ENCODE results near the gene DPF3.

DNA sequence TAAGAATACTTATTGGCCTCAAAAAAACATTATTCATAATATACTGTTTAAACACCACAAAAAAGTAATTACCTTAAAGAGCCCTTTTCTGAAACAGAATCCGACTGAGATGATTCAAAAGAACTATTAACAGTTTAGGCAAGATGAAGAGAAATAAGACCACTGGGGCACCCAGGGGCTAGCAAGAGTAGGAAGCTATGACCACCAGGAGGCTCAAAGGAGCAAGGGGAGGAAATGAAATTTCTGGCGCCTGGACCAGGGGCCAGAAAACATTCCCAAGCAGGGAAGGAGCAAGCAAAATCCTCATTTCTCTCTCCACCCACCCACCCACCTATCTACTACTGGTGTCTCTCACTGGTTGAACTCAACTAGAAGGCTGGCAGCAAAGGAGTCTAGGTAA lies 26.1 kb upstream of the DPF3 start:
- TF ChIP-seq, protein P1, sequence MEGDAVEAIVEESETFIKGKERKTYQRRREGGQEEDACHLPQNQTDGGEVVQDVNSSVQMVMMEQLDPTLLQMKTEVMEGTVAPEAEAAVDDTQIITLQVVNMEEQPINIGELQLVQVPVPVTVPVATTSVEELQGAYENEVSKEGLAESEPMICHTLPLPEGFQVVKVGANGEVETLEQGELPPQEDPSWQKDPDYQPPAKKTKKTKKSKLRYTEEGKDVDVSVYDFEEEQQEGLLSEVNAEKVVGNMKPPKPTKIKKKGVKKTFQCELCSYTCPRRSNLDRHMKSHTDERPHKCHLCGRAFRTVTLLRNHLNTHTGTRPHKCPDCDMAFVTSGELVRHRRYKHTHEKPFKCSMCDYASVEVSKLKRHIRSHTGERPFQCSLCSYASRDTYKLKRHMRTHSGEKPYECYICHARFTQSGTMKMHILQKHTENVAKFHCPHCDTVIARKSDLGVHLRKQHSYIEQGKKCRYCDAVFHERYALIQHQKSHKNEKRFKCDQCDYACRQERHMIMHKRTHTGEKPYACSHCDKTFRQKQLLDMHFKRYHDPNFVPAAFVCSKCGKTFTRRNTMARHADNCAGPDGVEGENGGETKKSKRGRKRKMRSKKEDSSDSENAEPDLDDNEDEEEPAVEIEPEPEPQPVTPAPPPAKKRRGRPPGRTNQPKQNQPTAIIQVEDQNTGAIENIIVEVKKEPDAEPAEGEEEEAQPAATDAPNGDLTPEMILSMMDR (IDR thresholded peaks at IDR 0.05), result no peak
- TF ChIP-seq POLR2A (IDR thresholded peaks at IDR 0.05) (no peak), POLR2AphosphoS5 (IDR thresholded peaks at IDR 0.05) (no peak)
